ENCODE data around the gene PDPN. TPM values are rescaled to one million over a fixed set of nuclear protein-coding genes. Genes with fewer than 3 reads are reported as not detected.
A peak's percentile ranks its signal among the peaks of the same experiment; 100 is the strongest.

Gene PDPN
- total RNA-seq, 2 donors from 2014 or later = 17.3 to 28.9 TPM

DNA sequence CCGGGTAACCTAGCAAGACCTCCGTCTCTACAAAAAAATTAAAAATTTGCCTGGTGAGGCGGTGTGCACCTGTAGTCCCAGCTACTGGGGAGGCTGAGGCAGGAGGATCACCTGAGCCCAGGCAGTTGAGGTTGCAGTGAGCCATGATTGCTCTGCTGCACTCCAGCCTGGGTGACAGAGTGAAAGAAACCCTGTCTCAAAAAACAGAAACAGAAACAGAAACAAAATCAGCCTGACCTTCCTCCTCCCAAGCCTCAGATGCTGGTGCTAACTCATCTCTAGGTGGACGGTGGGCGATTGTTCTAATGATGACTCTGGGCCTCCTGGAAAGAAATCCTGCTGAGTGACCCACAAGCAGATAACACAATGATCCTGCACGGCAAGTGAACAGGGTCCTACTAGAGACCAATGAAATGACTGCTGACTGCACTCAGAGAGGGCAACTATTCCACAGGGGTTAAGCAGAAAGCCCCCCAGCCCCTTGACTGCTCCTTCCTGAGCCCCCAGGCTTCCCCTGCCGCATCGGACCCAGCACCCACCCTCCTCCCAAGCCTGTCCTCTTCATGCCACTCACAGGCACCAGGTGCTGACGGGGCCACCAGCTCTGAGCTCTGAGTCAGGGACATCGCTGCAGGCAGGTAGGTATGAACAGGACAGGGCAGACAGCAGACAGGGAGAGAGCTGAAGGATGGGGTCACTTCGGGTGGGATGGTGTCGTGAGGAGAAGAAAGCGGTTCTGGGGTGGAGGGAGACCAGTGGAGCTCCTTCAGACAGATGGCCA, 42.0 kb upstream of the PDPN start:
- DNase-seq (ENCODE audit: low spot score) = no peak
- Histone ChIP-seq H3K4me3 (no peak overlapping the region), H3K9me3 (no peaks in the 10 kb centered on the region), H3K4me1 (peaks cover 0 to 12% of the 10 kb centered on the region in 2 donors), H3K27me3 (no peaks in the 10 kb centered on the region), H3K27ac (peak overlapping the region; percentile 63 to 77), H3K36me3 (no peaks in the 10 kb centered on the region)
- TF ChIP-seq, protein P1, sequence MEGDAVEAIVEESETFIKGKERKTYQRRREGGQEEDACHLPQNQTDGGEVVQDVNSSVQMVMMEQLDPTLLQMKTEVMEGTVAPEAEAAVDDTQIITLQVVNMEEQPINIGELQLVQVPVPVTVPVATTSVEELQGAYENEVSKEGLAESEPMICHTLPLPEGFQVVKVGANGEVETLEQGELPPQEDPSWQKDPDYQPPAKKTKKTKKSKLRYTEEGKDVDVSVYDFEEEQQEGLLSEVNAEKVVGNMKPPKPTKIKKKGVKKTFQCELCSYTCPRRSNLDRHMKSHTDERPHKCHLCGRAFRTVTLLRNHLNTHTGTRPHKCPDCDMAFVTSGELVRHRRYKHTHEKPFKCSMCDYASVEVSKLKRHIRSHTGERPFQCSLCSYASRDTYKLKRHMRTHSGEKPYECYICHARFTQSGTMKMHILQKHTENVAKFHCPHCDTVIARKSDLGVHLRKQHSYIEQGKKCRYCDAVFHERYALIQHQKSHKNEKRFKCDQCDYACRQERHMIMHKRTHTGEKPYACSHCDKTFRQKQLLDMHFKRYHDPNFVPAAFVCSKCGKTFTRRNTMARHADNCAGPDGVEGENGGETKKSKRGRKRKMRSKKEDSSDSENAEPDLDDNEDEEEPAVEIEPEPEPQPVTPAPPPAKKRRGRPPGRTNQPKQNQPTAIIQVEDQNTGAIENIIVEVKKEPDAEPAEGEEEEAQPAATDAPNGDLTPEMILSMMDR (IDR thresholded peaks at IDR 0.05) = no peak

DNA sequence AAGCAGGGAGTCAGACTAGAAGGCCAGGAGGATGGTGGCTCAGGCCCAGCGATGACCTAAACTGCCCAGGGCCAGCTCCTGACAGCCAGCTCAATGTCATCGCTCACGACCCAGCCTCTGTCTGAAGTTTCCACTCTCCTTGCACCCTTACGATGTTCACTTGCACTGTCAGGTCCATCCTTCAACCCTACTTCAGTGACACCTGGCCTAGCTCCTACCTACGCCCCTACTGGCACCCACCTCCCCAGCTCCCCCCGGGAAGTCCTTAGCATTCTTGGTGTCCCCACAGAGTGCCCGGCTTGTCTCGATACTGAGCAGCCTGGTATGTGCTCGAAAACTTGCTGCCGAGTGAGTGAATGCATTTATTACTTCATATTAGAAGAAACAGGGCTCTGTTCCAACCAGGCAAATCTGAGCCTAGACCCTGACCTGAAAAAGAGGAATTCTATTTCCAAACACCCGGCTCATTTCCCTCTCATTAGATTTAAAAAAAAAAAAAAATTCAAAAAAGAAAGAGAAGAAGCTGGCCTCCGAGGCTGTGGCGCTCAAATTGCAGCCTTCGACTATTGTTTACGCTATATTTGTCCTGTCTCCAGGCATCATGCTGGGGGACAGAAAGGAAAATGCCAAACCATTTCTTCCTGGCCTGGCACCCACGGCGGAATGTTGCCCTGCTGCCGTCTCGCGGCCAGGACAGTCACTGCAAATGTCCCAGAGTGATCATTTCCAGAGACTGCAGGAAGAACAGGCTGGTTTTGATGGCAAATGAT, 40.0 kb upstream of the PDPN start:
- peak overlapping the region in 1 of 2 donors; percentile 14 for H3K4me3 ChIP-seq
- TF ChIP-seq, protein P1 (IDR thresholded peaks at IDR 0.05) = peak; percentile 58 to 75
- H3K9me3 ChIP-seq = no peaks in the 10 kb centered on the region
- no peaks in the 10 kb centered on the region for H3K36me3 ChIP-seq
- H3K27me3 ChIP-seq = no peaks in the 10 kb centered on the region
- H3K27ac ChIP-seq = peak overlapping the region; percentile 77 to 88
- H3K4me1 ChIP-seq = peaks cover 0 to 12% of the 10 kb centered on the region in 2 donors
- peak; percentile 65 for DNase-seq (ENCODE audit: low spot score)

DNA sequence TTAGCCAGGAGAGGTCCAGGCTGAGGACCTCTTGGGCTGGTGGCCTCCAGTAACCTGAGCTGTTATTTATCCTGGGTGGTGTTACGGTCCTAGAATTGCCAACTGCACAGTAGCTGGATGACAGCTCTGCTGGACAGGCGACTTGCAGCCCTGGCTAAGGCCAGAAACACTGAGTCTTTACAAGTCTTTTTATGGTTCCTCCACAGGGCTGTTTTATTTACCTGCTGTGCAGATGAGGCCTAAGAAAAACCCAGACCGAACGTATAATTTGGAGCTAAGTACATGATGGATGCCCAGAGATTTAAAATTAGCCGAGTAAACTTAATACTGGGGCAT, 39.4 kb upstream of the PDPN start:
- Histone ChIP-seq H3K36me3 (no peaks in the 10 kb centered on the region), H3K4me1 (peaks cover 0 to 12% of the 10 kb centered on the region in 2 donors), H3K27me3 (no peaks in the 10 kb centered on the region), H3K27ac (peak overlapping the region; percentile 77 to 88), H3K9me3 (no peaks in the 10 kb centered on the region), H3K4me3 (peak overlapping the region in 1 of 2 donors; percentile 14)
- TF ChIP-seq, protein P1 (IDR thresholded peaks at IDR 0.05) = no peak
- no peak for DNase-seq (ENCODE audit: low spot score)

DNA sequence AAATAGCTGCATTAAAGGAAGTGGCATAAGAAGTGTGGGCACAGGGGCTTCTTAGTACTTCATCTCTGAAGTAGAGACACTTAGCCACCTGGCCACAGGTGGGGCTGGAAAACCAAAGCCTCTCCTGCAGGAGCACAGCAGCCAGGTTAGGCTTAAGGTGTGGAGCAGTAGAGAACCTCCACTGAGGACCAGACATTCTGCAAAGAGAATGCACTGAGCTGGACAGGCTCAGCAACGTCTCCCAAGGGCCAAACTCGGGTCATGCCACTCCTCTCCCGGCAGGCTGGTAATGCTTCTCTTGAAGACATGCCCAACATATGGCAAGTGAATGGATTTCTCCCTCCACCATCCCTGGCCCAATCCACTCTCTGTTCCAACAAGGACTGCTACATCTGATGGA, 36.8 kb upstream of the PDPN start:
- no peak overlapping the region for H3K27ac ChIP-seq
- H3K4me1 ChIP-seq = peaks cover 0 to 12% of the 10 kb centered on the region in 2 donors
- H3K9me3 ChIP-seq = no peaks in the 10 kb centered on the region
- no peak for DNase-seq (ENCODE audit: low spot score)
- no peaks in the 10 kb centered on the region for H3K36me3 ChIP-seq
- H3K4me3 ChIP-seq = no peak overlapping the region
- no peaks in the 10 kb centered on the region for H3K27me3 ChIP-seq
- TF ChIP-seq, protein P1 (IDR thresholded peaks at IDR 0.05) = no peak

DNA sequence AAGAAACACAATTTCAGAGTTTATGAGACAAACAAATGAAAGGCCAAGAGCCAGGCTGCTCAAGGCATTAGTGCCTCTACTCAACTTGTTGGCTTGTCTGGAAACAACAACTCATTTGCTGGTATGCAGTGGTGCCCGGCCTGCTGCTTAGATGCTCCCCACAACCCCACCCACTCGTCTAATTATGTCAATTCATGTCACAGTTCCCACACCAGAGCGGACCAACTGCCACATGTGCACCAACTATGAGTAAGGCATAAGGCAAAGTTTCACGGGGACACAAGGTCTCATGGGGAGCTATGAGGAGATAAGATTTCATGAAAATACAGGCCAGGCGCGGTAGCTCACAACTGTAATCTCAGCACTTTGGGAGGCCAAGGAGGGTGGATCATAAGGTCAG, 35.4 kb upstream of the PDPN start:
- no peaks in the 10 kb centered on the region for H3K27me3 ChIP-seq
- no peak overlapping the region for H3K4me3 ChIP-seq
- no peaks in the 10 kb centered on the region for H3K9me3 ChIP-seq
- H3K36me3 ChIP-seq = no peaks in the 10 kb centered on the region
- H3K4me1 ChIP-seq = peaks cover 0 to 11% of the 10 kb centered on the region in 2 donors
- H3K27ac ChIP-seq = no peak overlapping the region
- DNase-seq (ENCODE audit: low spot score) = no peak
- TF ChIP-seq, protein P1 (IDR thresholded peaks at IDR 0.05) = no peak

Data from right atrium auricular region (tissue), 2 donors.